VCaP (cell line): ENCODE data around the gene ERC2.

ENCODE experiments used
- H3K27ac ChIP-seq: fragments of 450-650 bp; 2 replicates; pipeline ENCODE4 v1.5.1; 2017
- TF ChIP-seq, protein P1 (sequence below): fragments of 450-650 bp; conservative IDR thresholded peaks from 2 replicates; pipeline ENCODE4 v1.5.1; 2017; ENCODE audit warnings: mild to moderate bottlenecking, moderate library complexity

ERC2 gene

DNA sequence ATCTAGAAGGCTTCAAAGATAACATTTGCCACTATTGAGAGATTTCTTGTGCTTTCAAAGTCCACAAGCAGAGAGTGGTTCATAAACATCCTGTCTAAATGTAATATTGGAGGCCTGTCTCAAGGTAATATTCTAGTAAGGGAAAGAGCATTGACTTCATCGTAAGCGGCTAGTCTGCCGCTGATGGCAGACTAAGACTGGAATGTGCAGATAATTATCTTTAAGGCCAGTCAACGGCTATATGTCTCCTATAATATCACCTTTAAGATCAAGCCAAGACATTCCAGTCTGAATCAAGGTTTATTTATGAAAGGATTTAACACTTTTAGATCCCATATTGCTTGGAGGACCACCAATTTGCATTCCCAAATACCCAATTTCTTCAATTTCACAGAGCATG lies 557.0 kb downstream of the ERC2 start:
- no peak overlapping the region for H3K27ac ChIP-seq
- TF ChIP-seq, protein P1, sequence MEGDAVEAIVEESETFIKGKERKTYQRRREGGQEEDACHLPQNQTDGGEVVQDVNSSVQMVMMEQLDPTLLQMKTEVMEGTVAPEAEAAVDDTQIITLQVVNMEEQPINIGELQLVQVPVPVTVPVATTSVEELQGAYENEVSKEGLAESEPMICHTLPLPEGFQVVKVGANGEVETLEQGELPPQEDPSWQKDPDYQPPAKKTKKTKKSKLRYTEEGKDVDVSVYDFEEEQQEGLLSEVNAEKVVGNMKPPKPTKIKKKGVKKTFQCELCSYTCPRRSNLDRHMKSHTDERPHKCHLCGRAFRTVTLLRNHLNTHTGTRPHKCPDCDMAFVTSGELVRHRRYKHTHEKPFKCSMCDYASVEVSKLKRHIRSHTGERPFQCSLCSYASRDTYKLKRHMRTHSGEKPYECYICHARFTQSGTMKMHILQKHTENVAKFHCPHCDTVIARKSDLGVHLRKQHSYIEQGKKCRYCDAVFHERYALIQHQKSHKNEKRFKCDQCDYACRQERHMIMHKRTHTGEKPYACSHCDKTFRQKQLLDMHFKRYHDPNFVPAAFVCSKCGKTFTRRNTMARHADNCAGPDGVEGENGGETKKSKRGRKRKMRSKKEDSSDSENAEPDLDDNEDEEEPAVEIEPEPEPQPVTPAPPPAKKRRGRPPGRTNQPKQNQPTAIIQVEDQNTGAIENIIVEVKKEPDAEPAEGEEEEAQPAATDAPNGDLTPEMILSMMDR: no peak

DNA sequence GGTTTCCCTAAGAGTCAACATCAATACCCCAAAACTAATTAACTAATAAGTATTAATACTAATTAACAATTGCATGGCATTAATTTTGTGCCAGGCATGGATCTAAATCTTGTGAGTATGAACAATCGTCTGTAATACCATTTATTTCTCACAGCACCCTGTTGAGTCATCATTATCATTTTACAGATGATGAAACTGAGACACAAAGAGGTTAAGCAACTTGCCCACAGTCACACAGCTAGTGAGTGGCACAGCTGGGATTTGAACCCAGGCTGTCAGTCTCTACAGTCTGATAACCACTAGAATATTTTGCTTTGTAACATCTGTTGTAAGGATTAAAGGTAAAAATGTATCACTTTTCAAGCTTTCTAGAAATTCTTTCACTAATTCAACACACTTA lies 557.7 kb downstream of the ERC2 start:
- H3K27ac ChIP-seq: no peak overlapping the region
- TF ChIP-seq, protein P1: no peak

DNA sequence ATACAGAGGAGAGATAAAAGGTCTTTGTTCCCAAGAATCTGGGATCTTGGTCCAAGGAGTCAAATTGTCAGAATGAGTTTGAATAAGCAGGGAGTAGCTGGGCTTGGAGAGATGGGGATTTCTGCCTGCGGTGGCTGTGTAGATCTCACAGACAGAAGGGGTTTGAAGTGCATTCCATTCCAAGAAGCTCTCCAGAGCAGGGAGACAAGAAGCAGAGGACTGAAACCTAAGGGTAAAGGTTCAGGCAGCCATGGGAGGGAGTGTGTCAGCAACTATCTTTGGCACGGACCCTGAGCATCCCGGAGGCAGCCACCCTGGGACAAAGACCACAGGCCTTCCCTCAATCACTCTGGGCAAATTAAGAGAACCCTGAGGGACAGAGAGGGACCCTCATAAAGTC lies 558.9 kb downstream of the ERC2 start:
- H3K27ac ChIP-seq: no peak overlapping the region
- TF ChIP-seq, protein P1: no peak

DNA sequence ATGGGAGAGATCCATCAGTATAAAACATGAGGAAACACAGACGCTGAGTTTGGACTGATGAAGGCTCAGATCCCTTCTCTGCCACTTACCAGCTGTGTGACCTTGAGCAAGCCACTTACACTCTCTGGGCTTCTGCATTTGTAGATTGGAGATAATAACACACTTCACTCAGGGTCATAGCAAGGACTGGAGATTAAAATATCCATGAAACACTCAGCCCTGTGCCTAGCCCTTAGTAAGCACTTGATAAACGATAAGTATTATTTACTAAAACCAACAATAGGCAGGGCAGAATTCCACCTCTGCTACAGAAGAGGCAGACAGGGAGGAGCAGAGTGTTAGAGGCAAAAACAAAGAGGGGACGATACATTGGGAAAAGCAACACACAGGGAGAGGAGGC lies 560.7 kb downstream of the ERC2 start:
- H3K27ac ChIP-seq: no peak overlapping the region
- TF ChIP-seq, protein P1: no peak

DNA sequence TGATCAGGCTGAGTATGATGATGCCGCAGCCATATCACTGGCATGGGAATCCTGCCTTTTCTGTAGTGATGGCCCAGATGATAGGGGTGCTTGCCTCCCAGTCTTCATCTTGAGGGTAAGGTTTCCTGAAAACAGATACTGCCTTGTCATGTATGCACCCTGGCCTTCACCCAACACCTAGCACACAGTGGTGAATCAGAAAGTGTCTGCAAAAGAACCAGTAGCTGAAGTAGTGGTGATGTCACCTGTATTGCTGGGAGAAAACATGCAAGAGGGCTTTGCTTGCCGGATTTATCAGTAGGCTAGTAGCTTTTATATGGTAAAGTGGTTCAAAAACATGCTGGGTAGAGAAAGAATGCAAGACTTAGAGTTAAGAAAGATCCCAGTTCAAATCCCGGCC lies 561.4 kb downstream of the ERC2 start:
- TF ChIP-seq, protein P1: no peak
- no peak overlapping the region for H3K27ac ChIP-seq

DNA sequence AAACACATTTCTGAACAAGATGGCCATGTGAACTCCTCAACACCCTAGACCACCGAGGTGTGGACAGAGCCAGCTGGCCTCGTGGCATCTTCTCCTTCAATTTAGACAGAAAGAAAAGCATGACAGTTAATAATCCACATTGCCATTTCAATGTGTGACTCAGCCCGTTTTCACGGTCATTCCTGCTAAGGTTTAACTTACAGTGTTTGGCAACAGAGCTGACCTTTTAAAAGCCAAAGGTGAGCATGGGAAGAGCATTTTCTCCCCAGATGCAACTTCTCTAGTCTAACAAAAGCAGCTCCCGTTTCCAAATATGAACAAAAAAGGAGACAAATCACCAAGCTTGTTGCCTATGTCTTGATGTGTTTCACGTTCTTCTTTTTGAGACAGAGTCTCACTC lies 563.6 kb downstream of the ERC2 start:
- H3K27ac ChIP-seq: no peak overlapping the region
- TF ChIP-seq, protein P1: no peak

DNA sequence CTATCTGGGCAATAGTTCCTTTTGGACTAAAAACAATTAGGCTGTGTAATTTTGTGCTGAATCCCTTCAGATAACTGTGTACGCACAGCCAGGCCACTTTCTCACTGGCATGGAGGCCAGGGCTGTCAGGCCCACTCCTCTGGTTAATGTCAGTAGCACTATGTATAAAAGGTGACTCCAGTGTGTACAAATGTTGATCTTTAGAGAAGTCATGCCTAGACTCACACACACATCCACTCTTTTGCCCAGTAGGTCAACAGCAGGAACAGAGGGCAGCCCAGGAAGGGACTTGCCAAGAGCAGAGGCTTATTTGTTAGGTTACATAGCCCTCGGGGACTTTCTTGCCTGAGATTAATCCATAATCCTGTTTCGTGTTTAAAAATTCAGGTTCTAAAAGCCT lies 564.6 kb downstream of the ERC2 start:
- H3K27ac ChIP-seq: no peak overlapping the region
- TF ChIP-seq, protein P1: no peak
